ENCODE data around the gene PLEKHA7.
"Not testable (repeated sequence)": the region's sequence is repeated elsewhere in the genome, so short reads cannot be mapped to it uniquely, and the experiment has no call there.

The PLEKHA7 gene

GRCh38 chr11:16941935-16942334, 72.3 kb downstream of the PLEKHA7 start:
- no peak for DNase-seq

GRCh38 chr11:16938061-16938460, 76.2 kb downstream of the PLEKHA7 start:
- DNase-seq, result no peak

- DNase-seq, result no peak
These were observed 77.6 kb downstream of the PLEKHA7 start for GRCh38 chr11:16936643-16937042.

GRCh38 chr11:16935518-16936302, 78.5 kb downstream of the PLEKHA7 start:
- DNase-seq, result no peak

GRCh38 chr11:16933756-16934603, 80.2 kb downstream of the PLEKHA7 start:
- DNase-seq, result no peak

- DNase-seq, result no peak
These were observed 80.9 kb downstream of the PLEKHA7 start for GRCh38 chr11:16933291-16933690.

GRCh38 chr11:16928044-16928443, 86.2 kb downstream of the PLEKHA7 start:
- DNase-seq, result no peak

GRCh38 chr11:16926883-16927626, 87.2 kb downstream of the PLEKHA7 start:
- DNase-seq, result no peak

- DNase-seq, result no peak
These were observed 88.6 kb downstream of the PLEKHA7 start for GRCh38 chr11:16925561-16926065.

GRCh38 chr11:16924826-16925560, 89.2 kb downstream of the PLEKHA7 start:
- no peak for DNase-seq

GRCh38 chr11:16924462-16924825, 89.8 kb downstream of the PLEKHA7 start:
- no peak for DNase-seq

- DNase-seq, result no peak
These were observed 90.2 kb downstream of the PLEKHA7 start for GRCh38 chr11:16923987-16924386.

- DNase-seq, result no peak
These were observed 92.5 kb downstream of the PLEKHA7 start for GRCh38 chr11:16921668-16922067.

GRCh38 chr11:16921019-16921418, 93.2 kb downstream of the PLEKHA7 start:
- DNase-seq, result no peak

- no peak for DNase-seq
These were observed 93.7 kb downstream of the PLEKHA7 start for GRCh38 chr11:16920559-16920958.

GRCh38 chr11:16918543-16919182, 95.6 kb downstream of the PLEKHA7 start:
- DNase-seq, result not testable (repeated sequence)

- DNase-seq, result no peak
These were observed 96.3 kb downstream of the PLEKHA7 start for GRCh38 chr11:16917941-16918340.

GRCh38 chr11:16912692-16913111, 101.5 kb downstream of the PLEKHA7 start:
- no peak for DNase-seq

- no peak for DNase-seq
These were observed 102.6 kb downstream of the PLEKHA7 start for GRCh38 chr11:16911658-16912057.

- DNase-seq, result no peak
These were observed 103.0 kb downstream of the PLEKHA7 start for GRCh38 chr11:16911186-16911585.

- DNase-seq, result no peak
These were observed 104.7 kb downstream of the PLEKHA7 start for GRCh38 chr11:16909359-16910035.
